ENCODE measurements around the gene AHNAK. TPM values are rescaled to one million over a fixed set of nuclear protein-coding genes. Genes with fewer than 3 reads are reported as not detected.
A peak's percentile ranks its signal among the peaks of the same experiment; 100 is the strongest.

AHNAK gene
- total and polyA plus RNA-seq, 11 donors = 84.4 to 861 (median 384) TPM

DNA sequence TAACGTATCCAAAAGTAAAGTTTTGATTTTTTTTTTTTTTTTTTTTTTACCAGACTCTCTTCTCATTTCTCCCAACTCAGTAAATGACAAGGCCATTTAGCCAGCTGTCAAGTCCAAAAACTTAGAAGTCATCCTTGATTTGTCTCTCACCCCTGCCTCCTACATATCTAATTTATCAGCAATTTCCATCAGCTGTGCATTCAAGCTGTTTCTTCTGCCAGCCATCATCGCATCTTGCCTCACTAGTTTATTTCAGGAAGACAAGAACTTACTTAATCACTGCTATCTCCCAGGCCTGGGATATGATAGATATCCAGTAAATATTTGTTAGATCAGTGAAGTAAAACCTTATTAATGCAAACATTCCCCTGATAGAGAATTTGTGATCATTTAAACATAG is 80.2 kb downstream of the AHNAK start:
- WGBS, 4 donors = 90 to 93% (median 91%) methylated on average over 2 of the region's 2 CpGs
- Histone ChIP-seq H3K9me3 (no peaks in the 10 kb centered on the region), H3K4me3 (no peak overlapping the region), H3K4me1 (peaks cover 0 to 14% (median 0%) of the 10 kb centered on the region in 12 donors), H3K27me3 (no peaks in the 10 kb centered on the region), H3K36me3 (no peaks in the 10 kb centered on the region), H3K27ac (no peak overlapping the region)
- DNase-seq (no peak), ATAC-seq (no peak)
- intact Hi-C loops (cut with DNase I) = no loop called here
- TF ChIP-seq POLR2A (IDR thresholded peaks at IDR 0.05) = no peak
- TF ChIP-seq, protein P1, sequence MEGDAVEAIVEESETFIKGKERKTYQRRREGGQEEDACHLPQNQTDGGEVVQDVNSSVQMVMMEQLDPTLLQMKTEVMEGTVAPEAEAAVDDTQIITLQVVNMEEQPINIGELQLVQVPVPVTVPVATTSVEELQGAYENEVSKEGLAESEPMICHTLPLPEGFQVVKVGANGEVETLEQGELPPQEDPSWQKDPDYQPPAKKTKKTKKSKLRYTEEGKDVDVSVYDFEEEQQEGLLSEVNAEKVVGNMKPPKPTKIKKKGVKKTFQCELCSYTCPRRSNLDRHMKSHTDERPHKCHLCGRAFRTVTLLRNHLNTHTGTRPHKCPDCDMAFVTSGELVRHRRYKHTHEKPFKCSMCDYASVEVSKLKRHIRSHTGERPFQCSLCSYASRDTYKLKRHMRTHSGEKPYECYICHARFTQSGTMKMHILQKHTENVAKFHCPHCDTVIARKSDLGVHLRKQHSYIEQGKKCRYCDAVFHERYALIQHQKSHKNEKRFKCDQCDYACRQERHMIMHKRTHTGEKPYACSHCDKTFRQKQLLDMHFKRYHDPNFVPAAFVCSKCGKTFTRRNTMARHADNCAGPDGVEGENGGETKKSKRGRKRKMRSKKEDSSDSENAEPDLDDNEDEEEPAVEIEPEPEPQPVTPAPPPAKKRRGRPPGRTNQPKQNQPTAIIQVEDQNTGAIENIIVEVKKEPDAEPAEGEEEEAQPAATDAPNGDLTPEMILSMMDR (IDR thresholded peaks at IDR 0.05) = no peak

DNA sequence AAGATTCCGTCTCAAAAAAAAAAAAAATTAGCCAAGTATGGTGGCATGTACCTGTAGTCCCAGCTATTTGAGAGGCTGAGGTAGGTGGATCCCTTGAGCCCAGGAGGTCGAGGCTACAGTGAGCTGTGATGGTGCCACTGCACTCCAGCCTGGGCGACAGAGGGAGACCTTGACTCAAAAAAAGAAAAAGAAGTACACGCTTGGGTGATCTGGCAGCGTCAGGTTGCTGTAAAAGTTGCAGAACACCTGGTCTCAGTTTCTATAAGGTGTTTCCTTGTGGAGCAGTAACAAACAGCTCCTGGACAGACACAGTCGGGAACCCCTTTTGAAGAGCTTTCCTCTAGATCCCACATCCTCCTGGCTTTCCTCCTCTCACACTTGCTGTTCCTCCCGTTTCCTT is 82.0 kb downstream of the AHNAK start:
- Histone ChIP-seq H3K4me1 (peaks cover 0 to 15% (median 0%) of the 10 kb centered on the region in 12 donors), H3K27ac (no peak overlapping the region), H3K36me3 (no peaks in the 10 kb centered on the region), H3K27me3 (no peaks in the 10 kb centered on the region), H3K4me3 (no peak overlapping the region), H3K9me3 (no peaks in the 10 kb centered on the region)
- DNase-seq = no peak
- intact Hi-C loops (cut with DNase I) = no loop called here
- TF ChIP-seq, protein P1 (IDR thresholded peaks at IDR 0.05) = no peak
- TF ChIP-seq POLR2A (IDR thresholded peaks at IDR 0.05) = no peak
- WGBS, 4 donors = 73 to 82% (median 75%) methylated on average over 7 of the region's 7 CpGs
- no peak for ATAC-seq

DNA sequence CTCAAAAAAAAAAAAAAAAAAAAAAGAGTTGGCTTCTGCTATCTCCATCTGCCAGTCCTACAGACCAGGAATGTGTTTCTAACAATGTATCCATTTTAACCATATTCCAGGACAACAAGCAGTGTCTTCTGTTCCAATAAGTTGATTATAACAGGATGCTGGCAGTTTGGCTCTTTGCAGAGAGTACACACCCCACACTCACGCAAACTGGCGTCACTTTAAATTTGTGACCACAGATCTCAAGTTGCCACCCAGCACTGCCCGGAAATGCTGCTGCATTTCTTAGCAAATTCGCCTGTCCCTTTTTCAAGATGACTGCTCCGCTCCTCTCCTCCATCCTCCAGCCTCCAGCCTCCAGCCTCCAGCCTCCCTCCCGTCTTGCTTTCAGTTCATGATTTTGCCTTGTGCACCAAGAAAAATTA is 83.5 kb downstream of the AHNAK start:
- intact Hi-C loops (cut with DNase I) = no loop called here
- TF ChIP-seq, protein P1 (IDR thresholded peaks at IDR 0.05) = no peak
- no peak for TF ChIP-seq POLR2A (IDR thresholded peaks at IDR 0.05)
- WGBS, 4 donors = 88 to 92% (median 91%) methylated on average over 6 of the region's 6 CpGs
- H3K27ac ChIP-seq = peak overlapping the region in 1 of 12 donors; percentile 52
- no peak for ATAC-seq
- no peak overlapping the region for H3K4me3 ChIP-seq
- no peaks in the 10 kb centered on the region for H3K36me3 ChIP-seq
- H3K27me3 ChIP-seq = no peaks in the 10 kb centered on the region
- H3K9me3 ChIP-seq = no peaks in the 10 kb centered on the region
- no peak for DNase-seq
- H3K4me1 ChIP-seq = peaks cover 0 to 26% (median 0%) of the 10 kb centered on the region in 12 donors

DNA sequence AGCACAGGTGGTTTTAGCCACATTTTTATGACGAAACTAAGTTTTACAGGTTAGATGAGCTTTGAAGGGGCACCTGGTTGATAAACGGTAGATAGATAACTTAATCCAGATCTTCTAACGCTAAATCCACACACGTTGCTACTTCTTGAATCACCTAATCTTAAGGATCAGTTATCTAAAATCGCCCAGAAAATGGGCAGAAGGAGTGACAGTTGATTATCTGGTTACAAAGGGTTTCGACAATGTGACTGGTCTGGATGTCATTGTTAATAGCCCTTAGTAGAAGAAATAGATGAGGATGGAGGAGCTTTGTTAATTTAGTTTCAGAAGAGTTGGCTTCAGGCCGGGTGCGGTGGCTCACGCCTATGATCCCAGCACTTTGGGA is 84.1 kb downstream of the AHNAK start:
- Histone ChIP-seq H3K9me3 (no peaks in the 10 kb centered on the region), H3K27ac (peak overlapping the region in 1 of 12 donors; percentile 52), H3K27me3 (no peaks in the 10 kb centered on the region), H3K4me3 (no peak overlapping the region), H3K4me1 (peaks cover 0 to 33% (median 0%) of the 10 kb centered on the region in 12 donors), H3K36me3 (no peaks in the 10 kb centered on the region)
- intact Hi-C loops (cut with DNase I) = no loop called here
- DNase-seq (no peak), ATAC-seq (no peak)
- WGBS, 4 donors = 88 to 93% (median 91%) methylated on average over 9 of the region's 9 CpGs
- TF ChIP-seq, protein P1 (IDR thresholded peaks at IDR 0.05) = no peak
- TF ChIP-seq POLR2A (IDR thresholded peaks at IDR 0.05) = no peak
